SK-N-MC (cell line): Measurements from ENCODE around the gene ZNF516.

Experiments
- DNase-seq: peaks from one replicate; pipeline ENCODE4 v3.0.0-alpha.2; 2011; ENCODE audit warnings: low read depth, low spot score
- H3K27ac ChIP-seq: fragments of 200-600 bp; sonication (generic); 2 replicates; pipeline ENCODE4 v1.5.1; 2016; ENCODE audit warnings: mixed run types
- H3K36me3 ChIP-seq: fragments of 200-600 bp; sonication (generic); 2 replicates; pipeline ENCODE4 v1.6.1; 2017; ENCODE audit warnings: antibody characterized with exemption, low read length, mixed read lengths; ENCODE audit not compliant: insufficient read depth
- H3K4me3 ChIP-seq: fragments of 200-600 bp; sonication (generic); 2 replicates; pipeline ENCODE4 v1.5.1; 2016
- H3K9ac ChIP-seq: fragments of 200-600 bp; sonication (generic); 2 replicates; pipeline ENCODE4 v1.8.0; 2017; ENCODE audit warnings: mixed run types, mixed read lengths; ENCODE audit not compliant: insufficient read length
- H3K9me3 ChIP-seq: fragments of 200-600 bp; sonication (generic); 2 replicates; pipeline ENCODE4 v1.6.1; 2017; ENCODE audit warnings: low read depth, mild to moderate bottlenecking, antibody characterized with exemption, low read length, moderate library complexity, mixed read lengths
- EZH2 ChIP-seq: fragments of 200-600 bp; sonication (generic); IDR thresholded peaks from one replicate; pipeline ENCODE4 v1.6.1; 2017; ENCODE audit warnings: antibody characterized with exemption
- FOXP2 ChIP-seq: optimal IDR thresholded peaks from 2 replicates; pipeline ENCODE3; 2011; ENCODE audit warnings: mild to moderate bottlenecking, moderate library complexity; ENCODE audit not compliant: insufficient read depth; ENCODE audit errors: extremely low read length, control extremely low read depth
- POLR2AphosphoS5 ChIP-seq: IDR thresholded peaks from 2 replicates; pipeline ENCODE4 v1.6.1; 2012; ENCODE audit warnings: mild to moderate bottlenecking, low read depth, low read length, borderline replicate concordance

The ZNF516 gene

GRCh38 chr18:76338088-76338487 is 157.0 kb downstream of the ZNF516 start:
- H3K9me3 ChIP-seq = no peaks in the 10 kb centered on the region
- TF ChIP-seq FOXP2 (no peak), POLR2AphosphoS5 (no peak), EZH2 (no peak)
- H3K9ac ChIP-seq = no peak overlapping the region
- no peaks in the 10 kb centered on the region for H3K36me3 ChIP-seq
- H3K27ac ChIP-seq = no peak overlapping the region
- DNase-seq = no peak
- H3K4me3 ChIP-seq = no peak overlapping the region

- H3K9ac ChIP-seq = no peak overlapping the region
- no peak overlapping the region for H3K4me3 ChIP-seq
- no peaks in the 10 kb centered on the region for H3K9me3 ChIP-seq
- no peak for TF ChIP-seq EZH2
- no peak for TF ChIP-seq FOXP2
- H3K27ac ChIP-seq = no peak overlapping the region
- no peak for DNase-seq
- no peaks in the 10 kb centered on the region for H3K36me3 ChIP-seq
Observed at GRCh38 chr18:76335859-76336640, 159.0 kb downstream of the ZNF516 start.

- Histone ChIP-seq H3K9me3 (no peaks in the 10 kb centered on the region), H3K27ac (no peak overlapping the region), H3K36me3 (no peaks in the 10 kb centered on the region), H3K4me3 (no peak overlapping the region), H3K9ac (no peak overlapping the region)
- TF ChIP-seq POLR2AphosphoS5 = no peak
- TF ChIP-seq EZH2 = no peak
- no peak for TF ChIP-seq FOXP2
- no peak for DNase-seq
Observed at GRCh38 chr18:76328140-76328539, 166.9 kb downstream of the ZNF516 start.

GRCh38 chr18:76323891-76324290 is 171.2 kb downstream of the ZNF516 start:
- no peak overlapping the region for H3K9ac ChIP-seq
- no peak overlapping the region for H3K4me3 ChIP-seq
- H3K27ac ChIP-seq = no peak overlapping the region
- no peaks in the 10 kb centered on the region for H3K9me3 ChIP-seq
- no peaks in the 10 kb centered on the region for H3K36me3 ChIP-seq
- no peak for TF ChIP-seq POLR2AphosphoS5
- no peak for TF ChIP-seq FOXP2
- TF ChIP-seq EZH2 = no peak
- no peak for DNase-seq

GRCh38 chr18:76322686-76323085 is 172.4 kb downstream of the ZNF516 start:
- Histone ChIP-seq H3K9me3 (no peaks in the 10 kb centered on the region), H3K27ac (no peak overlapping the region), H3K36me3 (no peaks in the 10 kb centered on the region), H3K9ac (no peak overlapping the region), H3K4me3 (no peak overlapping the region)
- no peak for DNase-seq
- TF ChIP-seq FOXP2 (no peak), POLR2AphosphoS5 (no peak), EZH2 (no peak)

DNA sequence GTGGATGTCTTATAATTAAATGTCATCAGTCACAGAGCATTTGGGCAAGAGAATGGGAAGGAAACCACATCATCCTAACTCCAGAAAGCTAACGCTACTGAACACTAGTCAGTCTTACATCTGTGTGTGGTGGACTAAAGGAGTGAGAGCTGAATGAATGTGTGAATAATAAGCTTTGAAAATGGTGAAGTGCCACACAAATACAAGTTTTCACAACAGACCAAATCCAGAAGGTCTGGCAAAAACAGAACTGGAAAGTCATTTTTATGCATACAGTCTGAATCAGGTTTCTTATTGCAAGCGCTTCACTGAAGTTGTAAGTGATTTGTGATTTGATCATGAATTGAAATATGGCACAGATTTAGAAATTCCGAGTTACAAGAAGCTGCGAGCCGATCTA is 175.7 kb downstream of the ZNF516 start:
- Histone ChIP-seq H3K27ac (no peak overlapping the region), H3K9me3 (no peaks in the 10 kb centered on the region), H3K36me3 (no peaks in the 10 kb centered on the region), H3K4me3 (no peak overlapping the region), H3K9ac (no peak overlapping the region)
- DNase-seq = no peak
- no peak for TF ChIP-seq POLR2AphosphoS5
- no peak for TF ChIP-seq FOXP2
- TF ChIP-seq EZH2 = no peak

GRCh38 chr18:76318607-76319006 is 176.4 kb downstream of the ZNF516 start:
- no peaks in the 10 kb centered on the region for H3K9me3 ChIP-seq
- H3K4me3 ChIP-seq = no peak overlapping the region
- no peaks in the 10 kb centered on the region for H3K36me3 ChIP-seq
- H3K9ac ChIP-seq = no peak overlapping the region
- no peak overlapping the region for H3K27ac ChIP-seq
- no peak for DNase-seq
- TF ChIP-seq FOXP2 = no peak
- no peak for TF ChIP-seq EZH2
- no peak for TF ChIP-seq POLR2AphosphoS5

GRCh38 chr18:76317136-76317535 is 177.9 kb downstream of the ZNF516 start:
- TF ChIP-seq POLR2AphosphoS5 = no peak
- TF ChIP-seq FOXP2 = no peak
- TF ChIP-seq EZH2 = no peak
- Histone ChIP-seq H3K4me3 (no peak overlapping the region), H3K9ac (no peak overlapping the region), H3K27ac (no peak overlapping the region), H3K9me3 (no peaks in the 10 kb centered on the region), H3K36me3 (no peaks in the 10 kb centered on the region)
- no peak for DNase-seq
